ENCODE measurements around the gene DAND5. TPM values are rescaled to one million over a fixed set of nuclear protein-coding genes. Genes with fewer than 3 reads are reported as not detected.

DAND5 gene
- total RNA-seq = 0.07 TPM in 1 of 2 replicates, not detected in the other

GRCh38 chr19:12969292-12969988, at the start of gene DAND5:
TSS of gene DAND5 (plus strand) at chr19:12969576. CDS start at chr19:12969661, 85 bp downstream.

GRCh38 chr19:12933287-12934072, 35.9 kb upstream of the DAND5 start, which contains the start of gene FARSA:
TSS of gene FARSA (minus strand) at chr19:12933711. CDS start at chr19:12933696, 15 bp downstream.

GRCh38 chr19:12937927-12938778, 31.2 kb upstream of the DAND5 start, which contains the start of gene CALR:
TSS of gene CALR (plus strand) at chr19:12938609. CDS start at chr19:12938680, 71 bp downstream.

GRCh38 chr19:12945479-12946091, 23.8 kb upstream of the DAND5 start, which contains the start of gene RAD23A:
TSS of gene RAD23A (plus strand) at chr19:12945862. CDS start at chr19:12945949, 87 bp downstream.

GRCh38 chr19:12956446-12957388, 12.7 kb upstream of the DAND5 start, which contains the start of gene GADD45GIP1:
TSS of gene GADD45GIP1 (minus strand) at chr19:12957223. CDS start at chr19:12957212, 11 bp downstream.

GRCh38 chr19:12994701-12995595, 25.6 kb downstream of the DAND5 start, which contains the start of gene NFIX:
TSS of gene NFIX (plus strand) at chr19:12995475. CDS start at chr19:12995838, 363 bp downstream.

Other genes starting within 250 kb of the DAND5 start
- 36.6 and 41.9 TPM in 2 replicates for gene TNPO2, start 245.6 kb upstream of the DAND5 start, total RNA-seq
- 284 and 434 TPM in 2 replicates for gene TRIR, start 234.9 kb upstream of the DAND5 start, total RNA-seq
- gene GET3, start 232.1 kb upstream of the DAND5 start, total RNA-seq = 64.1 and 82.2 TPM in 2 replicates
- gene BEST2, start 217.8 kb upstream of the DAND5 start, total RNA-seq = not detected in 2 replicates
- gene HOOK2, start 194.0 kb upstream of the DAND5 start, total RNA-seq = 25.5 and 32.4 TPM in 2 replicates
- gene JUNB, start 178.1 kb upstream of the DAND5 start, total RNA-seq = 514 and 542 TPM in 2 replicates
- 476 and 536 TPM in 2 replicates for gene PRDX2, start 167.8 kb upstream of the DAND5 start, total RNA-seq
- gene THSD8, start 167.5 kb upstream of the DAND5 start, total RNA-seq = not detected in 2 replicates
- gene RNASEH2A, start 163.0 kb upstream of the DAND5 start, total RNA-seq = 39.0 and 42.2 TPM in 2 replicates
- gene RTBDN, start 135.0 kb upstream of the DAND5 start, total RNA-seq = not detected in 2 replicates
- gene MAST1, start 131.1 kb upstream of the DAND5 start, total RNA-seq = 0.23 and 0.42 TPM in 2 replicates
- gene DNASE2, start 88.1 kb upstream of the DAND5 start, total RNA-seq = 29.3 and 32.3 TPM in 2 replicates
- gene KLF1, start 82.4 kb upstream of the DAND5 start, total RNA-seq = not detected in 2 replicates
- gene GCDH, start 78.4 kb upstream of the DAND5 start, total RNA-seq = 20.6 and 38.9 TPM in 2 replicates
- gene SYCE2, start 50.3 kb upstream of the DAND5 start, total RNA-seq = 0.14 and 2.2 TPM in 2 replicates
- gene FARSA, start 35.9 kb upstream of the DAND5 start, total RNA-seq = 96.3 and 108 TPM in 2 replicates
- 926 and 958 TPM in 2 replicates for gene CALR, start 31.0 kb upstream of the DAND5 start, total RNA-seq
- 103 and 117 TPM in 2 replicates for gene RAD23A, start 23.7 kb upstream of the DAND5 start, total RNA-seq
- 88.6 and 107 TPM in 2 replicates for gene GADD45GIP1, start 12.4 kb upstream of the DAND5 start, total RNA-seq
- 13.4 and 19.7 TPM in 2 replicates for gene NFIX, start 25.9 kb downstream of the DAND5 start, total RNA-seq
- gene LYL1, start 133.3 kb downstream of the DAND5 start, total RNA-seq = 0.09 and 0.63 TPM in 2 replicates
- gene TRMT1, start 147.2 kb downstream of the DAND5 start, total RNA-seq = 34.3 and 35.7 TPM in 2 replicates
- gene NACC1, start 148.7 kb downstream of the DAND5 start, total RNA-seq = 55.1 and 80.2 TPM in 2 replicates
- 86.1 and 87.0 TPM in 2 replicates for gene STX10, start 180.8 kb downstream of the DAND5 start, total RNA-seq
- 116 and 134 TPM in 2 replicates for gene IER2, start 180.8 kb downstream of the DAND5 start, total RNA-seq